BJ (cell line): ENCODE measurements around the gene C17orf107. TPM values are rescaled to one million over a fixed set of nuclear protein-coding genes. Genes with fewer than 3 reads are reported as not detected.

ENCODE experiments used
- CTCF ChIA-PET: fragments of 350-600 bp; formaldehyde crosslinking; extraction: SDS; loops from one replicate; lab custom pipeline; 2021; ENCODE audit warnings: antibody characterized with exemption, inconsistent platforms; lab: Yijun Ruan, JAX
- POLR2A ChIA-PET: fragments of 300-600 bp; sonication (Branson Sonifier 250); formaldehyde crosslinking; extraction: SDS; loops from one replicate; lab custom pipeline; 2021; ENCODE audit warnings: antibody characterized with exemption; lab: Charles Lee
- DNase-seq: peaks from one replicate; pipeline ENCODE4 v3.0.0-alpha.2; 2011; ENCODE audit warnings: low read depth
- H3K27me3 ChIP-seq: 2 replicates; pipeline ENCODE4 v1.6.0; 2011; ENCODE audit warnings: low read length; ENCODE audit not compliant: control insufficient read depth, insufficient read depth
- H3K36me3 ChIP-seq: 2 replicates; pipeline ENCODE4 v1.5.1; 2011; ENCODE audit warnings: low read length; ENCODE audit not compliant: control insufficient read depth, insufficient read depth
- H3K4me3 ChIP-seq: 2 replicates; pipeline ENCODE4 v1.5.1; 2011; ENCODE audit warnings: low read depth, mild to moderate bottlenecking, control low read depth, low read length
- polyA plus RNA-seq: library from polyadenylated mRNA; depleted of rRNA; stranded (reverse); fragments of >200 nt; gene quantifications from 2 replicates; pipeline ENCODE4 v1.2.3, GENCODE V29; 2011
- TF ChIP-seq, protein P1 (sequence below): IDR thresholded peaks from 2 replicates; pipeline ENCODE4 v1.5.1; 2011; ENCODE audit warnings: low read depth, mild to moderate bottlenecking, control low read depth, inconsistent platforms, low read length, moderate library complexity; ENCODE audit not compliant: insufficient read depth

The C17orf107 gene
- polyA plus RNA-seq, 1 experiment = 4.5 TPM

GRCh38 chr17:4858882-4859260, 40.5 kb upstream of the C17orf107 start:
- peaks cover 1% of the 10 kb centered on the region; the same call in 1 of the 2 replicates for H3K36me3 ChIP-seq
- no peak overlapping the region for H3K4me3 ChIP-seq
- TF ChIP-seq, protein P1, sequence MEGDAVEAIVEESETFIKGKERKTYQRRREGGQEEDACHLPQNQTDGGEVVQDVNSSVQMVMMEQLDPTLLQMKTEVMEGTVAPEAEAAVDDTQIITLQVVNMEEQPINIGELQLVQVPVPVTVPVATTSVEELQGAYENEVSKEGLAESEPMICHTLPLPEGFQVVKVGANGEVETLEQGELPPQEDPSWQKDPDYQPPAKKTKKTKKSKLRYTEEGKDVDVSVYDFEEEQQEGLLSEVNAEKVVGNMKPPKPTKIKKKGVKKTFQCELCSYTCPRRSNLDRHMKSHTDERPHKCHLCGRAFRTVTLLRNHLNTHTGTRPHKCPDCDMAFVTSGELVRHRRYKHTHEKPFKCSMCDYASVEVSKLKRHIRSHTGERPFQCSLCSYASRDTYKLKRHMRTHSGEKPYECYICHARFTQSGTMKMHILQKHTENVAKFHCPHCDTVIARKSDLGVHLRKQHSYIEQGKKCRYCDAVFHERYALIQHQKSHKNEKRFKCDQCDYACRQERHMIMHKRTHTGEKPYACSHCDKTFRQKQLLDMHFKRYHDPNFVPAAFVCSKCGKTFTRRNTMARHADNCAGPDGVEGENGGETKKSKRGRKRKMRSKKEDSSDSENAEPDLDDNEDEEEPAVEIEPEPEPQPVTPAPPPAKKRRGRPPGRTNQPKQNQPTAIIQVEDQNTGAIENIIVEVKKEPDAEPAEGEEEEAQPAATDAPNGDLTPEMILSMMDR = no peak
- ChIA-PET CTCF (interaction anchor here (0.6 to 1.5 kb wide), 4 partner anchors 9 to 39 kb away, joined by 3 to 4 read pairs (median 4); no protein-coding TSS in a partner anchor), POLR2A (no interaction called here)
- DNase-seq = no peak
- H3K27me3 ChIP-seq = no peaks in the 10 kb centered on the region

- Histone ChIP-seq H3K27me3 (no peaks in the 10 kb centered on the region), H3K36me3 (peaks cover 1% of the 10 kb centered on the region; the same call in 1 of the 2 replicates), H3K4me3 (no peak overlapping the region)
- CTCF ChIA-PET = interaction anchor here (0.6 to 2.0 kb wide), 3 partner anchors 21 to 70 kb away, joined by 3 to 7 read pairs (median 3); no protein-coding TSS in a partner anchor
- no peak for DNase-seq
- POLR2A ChIA-PET = no interaction called here
- TF ChIP-seq, protein P1 = no peak
These were observed 39.3 kb upstream of the C17orf107 start for GRCh38 chr17:4859816-4860625.

GRCh38 chr17:4860651-4861050, 38.7 kb upstream of the C17orf107 start:
- TF ChIP-seq, protein P1 = no peak
- H3K4me3 ChIP-seq = no peak overlapping the region
- CTCF ChIA-PET = interaction anchor here (1.0 to 2.0 kb wide), 2 partner anchors 21 to 71 kb away, joined by 3 to 7 read pairs; no protein-coding TSS in a partner anchor
- no peaks in the 10 kb centered on the region for H3K27me3 ChIP-seq
- POLR2A ChIA-PET = no interaction called here
- no peak for DNase-seq
- peaks cover 1% of the 10 kb centered on the region; the same call in 1 of the 2 replicates for H3K36me3 ChIP-seq

DNA sequence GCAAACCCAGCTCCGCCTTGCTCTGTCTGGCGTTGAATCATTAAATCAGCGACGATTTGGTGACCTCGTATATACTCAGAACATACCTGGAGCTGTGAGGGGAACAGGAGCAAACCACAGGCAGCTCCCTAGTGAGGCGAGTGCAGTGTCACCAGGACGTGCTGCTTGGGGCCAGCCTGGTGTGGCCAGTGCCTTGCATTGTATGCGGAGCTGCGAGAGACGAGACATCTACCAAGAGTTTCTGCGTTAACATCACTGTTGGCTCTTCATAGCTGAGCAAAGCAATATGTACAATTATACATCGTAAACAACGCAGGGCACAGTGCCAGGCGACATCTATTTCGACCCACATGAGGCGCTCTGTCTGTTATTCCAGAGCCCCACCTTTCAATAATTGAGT, 38.3 kb upstream of the C17orf107 start:
- H3K36me3 ChIP-seq = peaks cover 1% of the 10 kb centered on the region; the same call in 1 of the 2 replicates
- DNase-seq = no peak
- POLR2A ChIA-PET = no interaction called here
- no peaks in the 10 kb centered on the region for H3K27me3 ChIP-seq
- CTCF ChIA-PET = interaction anchor here (1.0 to 2.0 kb wide), 3 partner anchors 20 to 71 kb away, joined by 3 to 7 read pairs (median 3); no protein-coding TSS in a partner anchor
- TF ChIP-seq, protein P1 = no peak
- no peak overlapping the region for H3K4me3 ChIP-seq

- TF ChIP-seq, protein P1 = no peak
- no peak for DNase-seq
- H3K36me3 ChIP-seq = no peaks in the 10 kb centered on the region
- CTCF ChIA-PET = interaction anchor here (0.7 kb wide), 1 partner anchor 13 kb away, joined by 3 read pairs; no protein-coding TSS in a partner anchor
- no peak overlapping the region for H3K4me3 ChIP-seq
- POLR2A ChIA-PET = no interaction called here
- no peaks in the 10 kb centered on the region for H3K27me3 ChIP-seq
These were observed 36.6 kb upstream of the C17orf107 start for GRCh38 chr17:4862720-4863119.
